ENCODE measurements around the gene ROBO2. TPM values are rescaled to one million over a fixed set of nuclear protein-coding genes. Genes with fewer than 3 reads are reported as not detected.

ROBO2 gene
- total and polyA plus RNA-seq, 2 experiments from 2014 or later: 1.5 to 7.8 TPM

- Histone ChIP-seq H3K4me2 (no peak overlapping the region), H3K27ac (ENCODE audit: low read depth) (no peak overlapping the region), H3K9me2 (ENCODE audit: insufficient read depth) (no peaks in the 10 kb centered on the region), H3F3A (replicated peaks; ENCODE audit: low read depth) (no peaks in the 10 kb centered on the region), H3K79me2 (replicated peaks; ENCODE audit: insufficient read depth) (no peaks in the 10 kb centered on the region), H2AFZ (no peak overlapping the region), H3K27me3 (ENCODE audit: insufficient read depth) (no peaks in the 10 kb centered on the region), H4K20me1 (replicated peaks; ENCODE audit: insufficient read depth) (no peaks in the 10 kb centered on the region), H3K4me1 (ENCODE audit: insufficient read depth) (no peaks in the 10 kb centered on the region), H3K4me3 (no peak overlapping the region), H3K36me3 (ENCODE audit: insufficient read depth) (no peaks in the 10 kb centered on the region)
- Mint-ChIP-seq H3K4me1 (peaks cover 5% of the 10 kb centered on the region), H3K36me3 (ENCODE audit: low read depth) (no peaks in the 10 kb centered on the region), H3K27me3 (ENCODE audit: insufficient read depth, low read depth, poor library complexity) (peaks cover 2% of the 10 kb centered on the region), H3K9me3 (no peaks in the 10 kb centered on the region), H3K4me3 (no peak overlapping the region), H3K27ac (no peak overlapping the region)
- ATAC-seq: no peak
- DNase-seq (ENCODE audit: low spot score): no peak
- TF ChIP-seq STAT1 (IDR thresholded peaks at IDR 0.05; ENCODE audit: unreplicated experiment) (no peak), NANOG (IDR thresholded peaks at IDR 0.05; ENCODE audit: borderline replicate concordance) (no peak), EZH2phosphoT487 (IDR thresholded peaks at IDR 0.05; ENCODE audit: unreplicated experiment) (no peak), POLR2AphosphoS5 (IDR thresholded peaks at IDR 0.05; ENCODE audit: low read depth) (no peak), EZH2 (IDR thresholded peaks at IDR 0.05; ENCODE audit: low read depth, unreplicated experiment) (no peak), ETS1 (IDR thresholded peaks at IDR 0.05) (no peak), REST (IDR thresholded peaks at IDR 0.05; ENCODE audit: unreplicated experiment) (no peak), CTCF (conservative IDR thresholded peaks at IDR 0.05; ENCODE audit: low read depth in 2 of 2) (no peak), ZNF462 (CRISPR knock-in tag; IDR thresholded peaks at IDR 0.05) (no peak), ZNF331 (CRISPR knock-in tag; IDR thresholded peaks at IDR 0.05; ENCODE audit: low read depth) (no peak), JUNB (IDR thresholded peaks at IDR 0.05; ENCODE audit: unreplicated experiment) (no peak), CREB1 (CRISPR knock-in tag; IDR thresholded peaks at IDR 0.05; ENCODE audit: low read depth) (no peak), ZNF114 (CRISPR knock-in tag; IDR thresholded peaks at IDR 0.05) (no peak)
These were observed 298.3 kb downstream of the ROBO2 start for GRCh38 chr3:77338195-77338594.
